ENCODE measurements around the gene OR3A3.

DNA sequence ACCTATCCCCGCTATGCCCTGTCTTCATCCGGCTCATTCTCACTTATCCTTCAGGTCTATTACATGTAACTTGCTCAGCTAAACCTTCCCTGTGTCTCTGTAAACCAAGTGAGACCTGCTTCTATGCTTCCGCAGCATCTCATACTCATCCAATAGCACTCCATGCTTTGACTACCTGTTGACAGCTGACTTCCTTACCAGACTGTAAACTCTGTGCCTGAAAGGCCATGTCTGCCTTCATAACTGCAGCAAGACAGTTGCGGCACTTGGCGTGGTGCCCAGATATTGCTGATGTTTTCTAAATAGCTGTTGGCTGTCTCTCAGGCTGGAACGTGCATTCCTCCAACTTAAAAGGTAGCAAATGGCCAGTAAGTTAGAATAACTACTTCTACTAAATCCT, 11.1 kb upstream of the OR3A3 start:
- TF ChIP-seq EP300 (IDR thresholded peaks at IDR 0.05) (no peak), POLR2AphosphoS5 (IDR thresholded peaks at IDR 0.05) (no peak)
- TF ChIP-seq, protein P1, sequence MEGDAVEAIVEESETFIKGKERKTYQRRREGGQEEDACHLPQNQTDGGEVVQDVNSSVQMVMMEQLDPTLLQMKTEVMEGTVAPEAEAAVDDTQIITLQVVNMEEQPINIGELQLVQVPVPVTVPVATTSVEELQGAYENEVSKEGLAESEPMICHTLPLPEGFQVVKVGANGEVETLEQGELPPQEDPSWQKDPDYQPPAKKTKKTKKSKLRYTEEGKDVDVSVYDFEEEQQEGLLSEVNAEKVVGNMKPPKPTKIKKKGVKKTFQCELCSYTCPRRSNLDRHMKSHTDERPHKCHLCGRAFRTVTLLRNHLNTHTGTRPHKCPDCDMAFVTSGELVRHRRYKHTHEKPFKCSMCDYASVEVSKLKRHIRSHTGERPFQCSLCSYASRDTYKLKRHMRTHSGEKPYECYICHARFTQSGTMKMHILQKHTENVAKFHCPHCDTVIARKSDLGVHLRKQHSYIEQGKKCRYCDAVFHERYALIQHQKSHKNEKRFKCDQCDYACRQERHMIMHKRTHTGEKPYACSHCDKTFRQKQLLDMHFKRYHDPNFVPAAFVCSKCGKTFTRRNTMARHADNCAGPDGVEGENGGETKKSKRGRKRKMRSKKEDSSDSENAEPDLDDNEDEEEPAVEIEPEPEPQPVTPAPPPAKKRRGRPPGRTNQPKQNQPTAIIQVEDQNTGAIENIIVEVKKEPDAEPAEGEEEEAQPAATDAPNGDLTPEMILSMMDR (IDR thresholded peaks at IDR 0.05), result no peak

Data from gastroesophageal sphincter (tissue), 3 donors.